GM03348 (cell line): ENCODE measurements around the gene ATG2B.
"Not testable (repeated sequence)": the region's sequence is repeated elsewhere in the genome, so short reads cannot be mapped to it uniquely, and the experiment has no call there.

Source experiments
- DNase-seq: peaks from one replicate; pipeline ENCODE4 v3.0.0; 2012; ENCODE audit warnings: low spot score

The ATG2B gene

DNA sequence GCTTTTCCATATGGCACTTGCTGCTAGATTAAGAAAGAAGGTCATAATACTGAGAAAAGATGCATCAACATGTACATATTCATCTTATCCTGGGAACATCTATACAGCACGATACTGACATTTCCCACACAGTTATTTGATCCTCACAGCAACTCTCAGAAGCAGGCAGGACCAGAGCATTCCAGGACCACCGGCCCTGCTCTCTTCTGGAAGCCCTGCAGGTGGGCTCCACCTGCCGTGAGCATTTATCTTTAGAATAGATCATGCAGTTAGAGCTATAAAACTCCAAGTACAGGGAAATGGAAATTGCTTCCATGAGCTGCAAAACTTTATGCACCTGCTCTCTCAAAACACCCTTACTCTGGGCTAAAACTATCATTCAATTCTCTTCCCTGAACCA, 112.7 kb downstream of the ATG2B start:
- no peak for DNase-seq

DNA sequence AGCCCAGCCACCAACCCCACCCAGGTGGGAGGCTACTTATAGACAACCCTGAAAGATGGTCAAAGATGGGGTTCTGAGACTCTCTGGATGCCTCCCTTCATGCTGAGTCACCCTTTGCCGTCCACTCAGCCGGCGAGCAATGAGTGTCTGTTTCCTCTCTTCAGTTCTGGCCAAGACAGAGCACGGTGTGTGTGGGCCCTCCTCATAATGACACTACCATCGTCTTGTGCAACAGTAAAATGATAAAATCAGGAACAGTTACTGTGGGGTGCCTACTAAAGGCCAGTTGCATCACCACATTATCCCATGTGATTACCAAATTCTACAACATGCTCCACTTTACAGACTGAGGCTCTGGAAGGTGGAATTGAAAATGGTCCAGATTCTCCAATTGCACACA, 114.1 kb downstream of the ATG2B start:
- DNase-seq, result peak; percentile 84

DNA sequence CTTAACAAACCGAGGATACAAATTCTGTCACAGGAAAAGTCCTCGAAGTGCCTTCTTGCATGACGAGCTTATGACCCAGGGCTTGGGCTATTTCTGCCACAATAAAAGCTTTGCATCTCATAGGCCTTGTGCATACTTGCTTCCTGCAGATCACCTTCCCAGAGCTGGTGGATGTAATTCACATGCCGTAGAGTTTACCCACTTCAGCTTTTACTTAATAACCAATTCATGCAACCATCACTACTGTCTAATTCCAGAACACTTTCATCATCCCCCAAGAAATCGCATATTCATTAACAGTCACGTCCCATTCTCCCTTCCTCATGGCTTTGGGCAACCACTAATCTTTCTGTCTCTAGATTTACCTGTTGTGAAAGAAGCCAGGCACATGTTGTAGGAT, 116.1 kb downstream of the ATG2B start:
- DNase-seq, result no peak

DNA sequence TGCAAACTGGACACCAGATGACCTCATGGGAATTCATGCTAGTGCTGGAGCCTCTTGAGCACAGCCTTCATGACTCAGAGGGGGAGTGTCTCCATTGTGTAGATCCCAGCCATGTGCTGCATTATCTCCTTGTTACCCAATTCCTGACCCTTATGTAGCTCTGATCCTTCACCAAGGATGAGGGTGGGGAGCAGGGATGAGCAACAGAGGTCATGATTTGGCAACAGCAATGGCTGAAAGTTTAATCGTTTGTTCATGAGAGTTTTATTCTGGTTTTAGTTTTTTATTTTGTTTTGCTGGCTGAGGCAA, 116.6 kb downstream of the ATG2B start:
- DNase-seq, result peak; percentile 92

DNA sequence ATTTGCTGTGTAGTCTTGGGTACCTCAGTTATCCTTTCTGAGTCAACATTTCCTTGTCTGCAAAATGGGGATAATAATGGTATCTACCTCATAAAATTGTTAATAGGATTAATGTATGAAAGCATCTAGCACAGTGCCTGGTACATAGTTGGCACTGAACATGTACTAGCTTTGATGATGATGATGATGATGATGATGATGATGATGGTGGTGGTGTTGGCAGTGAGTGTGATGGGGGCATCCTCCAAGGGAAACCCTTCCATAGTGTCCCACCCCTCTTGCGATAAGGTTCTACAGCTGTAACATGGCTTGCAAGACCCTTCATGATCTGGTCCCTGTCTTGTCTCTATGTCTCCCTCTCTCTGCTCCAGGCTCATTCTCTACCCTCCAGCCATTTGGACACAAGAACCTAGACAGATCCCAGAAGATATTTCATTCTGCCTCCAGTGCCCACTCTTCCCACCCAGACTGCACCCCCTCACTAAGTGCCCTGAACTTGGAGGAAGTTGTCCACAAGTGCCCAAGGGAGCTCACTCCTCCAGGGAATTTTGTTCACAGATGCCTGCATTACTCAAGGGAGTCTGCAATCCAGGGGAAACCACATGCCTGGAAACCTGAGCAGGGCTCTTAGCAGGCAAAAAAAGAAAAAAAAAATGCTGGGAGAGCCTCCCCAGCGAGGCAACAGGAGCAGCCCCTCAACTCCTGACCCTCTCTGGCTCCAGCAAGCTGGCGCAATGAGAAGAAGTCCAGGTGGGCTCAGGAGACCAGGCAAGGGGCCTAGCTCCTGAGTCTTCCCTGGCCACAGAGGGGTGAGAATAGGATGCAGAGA, 117.2 kb downstream of the ATG2B start:
- peak; percentile 67 for DNase-seq

DNA sequence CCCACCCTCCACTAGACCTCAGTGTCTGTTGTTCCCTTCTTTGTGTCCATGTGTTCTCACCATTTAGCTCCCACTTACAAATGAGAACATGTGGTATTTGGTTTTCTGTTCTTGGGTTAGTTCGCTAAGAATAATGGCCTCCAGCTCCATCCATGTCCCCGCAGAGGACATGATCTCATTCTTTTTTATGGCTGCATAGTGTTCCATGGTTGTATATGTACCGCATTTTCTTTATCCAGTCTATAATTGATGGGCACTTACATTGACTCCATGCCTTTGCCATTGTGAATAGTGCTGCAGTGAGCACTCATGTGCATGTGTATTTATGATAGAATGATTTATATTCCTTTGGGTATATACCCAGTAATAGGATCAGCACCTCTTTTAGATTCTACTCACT, 118.1 kb downstream of the ATG2B start:
- DNase-seq, result not testable (repeated sequence)

DNA sequence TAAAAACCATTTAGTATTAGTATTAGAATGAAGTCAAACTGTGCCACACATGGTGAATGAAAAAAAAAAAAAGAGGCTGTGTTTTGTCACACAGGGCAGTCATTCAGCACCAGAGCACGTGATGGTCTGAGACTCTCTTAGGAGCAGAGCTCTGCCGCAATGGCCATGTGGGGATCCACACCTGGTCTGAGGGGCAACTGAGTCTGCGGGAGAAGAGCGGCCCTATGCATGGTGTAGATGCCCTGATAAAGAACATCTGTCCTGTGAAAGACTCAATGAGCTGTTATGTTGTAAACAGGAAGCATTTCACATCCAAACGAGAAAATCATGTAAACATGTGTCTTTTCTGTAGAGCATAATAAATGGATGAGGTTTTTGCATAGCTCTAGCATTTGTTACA, 119.4 kb downstream of the ATG2B start:
- no peak for DNase-seq

DNA sequence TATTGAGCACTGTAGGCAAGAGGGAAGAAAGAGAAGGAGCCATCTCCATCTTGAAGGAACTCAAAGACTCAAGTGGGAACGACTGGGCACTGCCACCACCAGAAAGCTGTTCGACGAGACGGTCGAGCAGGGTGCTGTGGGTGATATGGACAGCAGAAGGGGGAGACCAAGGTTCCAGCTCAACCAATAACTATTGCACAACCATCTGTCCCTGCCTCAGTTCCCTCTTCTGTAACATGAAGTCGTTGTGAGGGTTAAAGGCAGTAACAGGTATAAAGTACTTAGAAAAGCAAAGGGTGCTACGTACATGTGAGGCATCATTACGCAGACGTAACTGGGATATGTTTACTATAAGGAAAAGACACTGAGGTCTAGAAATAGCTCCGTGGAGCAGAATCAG, 121.0 kb downstream of the ATG2B start:
- no peak for DNase-seq

DNA sequence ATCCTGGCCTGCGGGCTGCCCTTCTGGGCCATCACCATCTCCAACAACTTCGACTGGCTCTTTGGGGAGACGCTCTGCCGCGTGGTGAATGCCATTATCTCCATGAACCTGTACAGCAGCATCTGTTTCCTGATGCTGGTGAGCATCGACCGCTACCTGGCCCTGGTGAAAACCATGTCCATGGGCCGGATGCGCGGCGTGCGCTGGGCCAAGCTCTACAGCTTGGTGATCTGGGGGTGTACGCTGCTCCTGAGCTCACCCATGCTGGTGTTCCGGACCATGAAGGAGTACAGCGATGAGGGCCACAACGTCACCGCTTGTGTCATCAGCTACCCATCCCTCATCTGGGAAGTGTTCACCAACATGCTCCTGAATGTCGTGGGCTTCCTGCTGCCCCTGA, 122.5 kb downstream of the ATG2B start:
- no peak for DNase-seq

DNA sequence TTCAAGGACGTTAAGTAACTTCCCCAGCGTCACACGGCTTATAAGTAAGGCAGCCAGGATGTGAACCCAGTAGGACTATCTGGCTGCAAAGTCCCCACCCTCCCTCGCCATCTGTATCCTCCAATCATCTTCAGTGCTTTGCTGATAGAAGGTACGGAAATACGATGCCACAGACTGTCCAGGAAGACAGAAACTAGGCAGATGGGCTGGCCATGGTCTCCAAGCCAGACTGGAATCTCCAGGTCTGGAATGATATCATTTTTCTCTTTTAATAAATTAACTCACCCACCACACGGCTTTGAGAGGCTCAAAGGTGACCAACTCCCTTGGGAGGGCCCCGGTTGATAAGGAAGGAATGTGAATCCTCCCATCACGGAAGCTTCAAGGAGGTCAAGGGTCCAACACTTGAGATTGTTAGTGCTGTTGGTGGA, 123.4 kb downstream of the ATG2B start:
- no peak for DNase-seq

DNA sequence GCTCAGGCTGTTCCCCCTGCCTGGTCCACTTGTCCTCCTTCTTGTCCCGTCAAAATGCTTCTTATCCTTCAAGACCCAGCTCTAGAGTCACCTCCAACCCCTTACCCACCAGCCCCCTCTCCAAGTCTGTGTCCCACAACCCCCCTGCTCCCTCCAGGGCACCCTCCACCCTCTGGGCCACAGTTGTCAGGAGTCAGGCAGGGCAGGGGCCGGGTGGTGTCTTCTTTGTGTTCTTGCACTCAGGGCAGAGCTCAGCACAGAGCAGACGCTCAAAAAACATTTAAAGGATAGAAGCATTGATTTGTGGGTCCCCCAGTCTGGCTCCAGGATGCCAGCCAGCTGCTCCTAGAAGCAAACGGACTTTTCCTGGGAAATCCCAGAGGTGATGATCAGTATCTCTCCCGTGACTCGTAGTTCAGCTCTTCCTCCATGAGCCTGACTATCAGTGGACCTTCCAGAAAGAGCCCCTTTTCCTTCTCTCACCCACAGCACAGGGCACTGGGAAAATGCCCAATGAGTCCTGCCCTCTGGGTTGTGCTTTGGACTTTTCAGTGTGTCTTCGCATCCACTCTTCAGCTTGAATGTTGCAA, 124.4 kb downstream of the ATG2B start:
- DNase-seq, result no peak

DNA sequence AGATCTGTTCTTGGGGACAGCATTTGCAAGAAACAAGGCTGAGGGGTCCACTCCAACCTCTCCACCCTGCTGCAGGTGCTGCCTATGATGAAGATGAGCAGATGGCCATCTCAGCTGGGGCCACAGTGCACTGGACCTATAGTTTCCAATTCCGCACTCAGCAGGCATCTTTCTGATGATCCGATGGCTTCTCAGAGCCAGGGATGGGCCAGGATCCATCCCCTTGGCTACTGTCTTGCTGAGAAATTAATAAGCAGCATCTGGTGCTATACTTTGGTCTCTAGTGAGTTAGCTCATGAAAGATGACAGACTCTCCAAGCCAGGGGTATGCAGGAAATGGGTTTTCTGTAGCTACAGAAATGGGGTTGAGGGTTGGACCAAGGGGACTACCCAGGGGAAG, 125.5 kb downstream of the ATG2B start:
- DNase-seq, result no peak

DNA sequence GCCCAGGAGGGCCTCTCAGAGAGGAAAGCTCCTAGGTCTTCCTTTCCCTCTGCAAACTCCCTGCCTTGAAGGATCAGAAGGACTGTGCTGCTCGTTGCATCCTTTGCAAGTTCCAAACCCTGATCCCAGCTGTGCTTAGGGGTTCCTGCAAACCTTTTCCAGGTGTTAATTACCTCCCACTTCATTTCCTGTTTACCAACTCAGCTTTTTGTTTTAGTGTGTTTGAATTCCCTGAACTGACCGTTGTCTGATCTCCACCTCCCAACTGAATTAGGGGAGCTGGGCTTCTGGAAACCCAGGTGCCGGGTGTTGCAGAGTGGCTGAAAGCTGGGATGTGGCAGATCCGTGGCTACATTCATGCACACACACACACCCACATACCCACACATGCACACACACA, 127.7 kb downstream of the ATG2B start:
- no peak for DNase-seq

DNA sequence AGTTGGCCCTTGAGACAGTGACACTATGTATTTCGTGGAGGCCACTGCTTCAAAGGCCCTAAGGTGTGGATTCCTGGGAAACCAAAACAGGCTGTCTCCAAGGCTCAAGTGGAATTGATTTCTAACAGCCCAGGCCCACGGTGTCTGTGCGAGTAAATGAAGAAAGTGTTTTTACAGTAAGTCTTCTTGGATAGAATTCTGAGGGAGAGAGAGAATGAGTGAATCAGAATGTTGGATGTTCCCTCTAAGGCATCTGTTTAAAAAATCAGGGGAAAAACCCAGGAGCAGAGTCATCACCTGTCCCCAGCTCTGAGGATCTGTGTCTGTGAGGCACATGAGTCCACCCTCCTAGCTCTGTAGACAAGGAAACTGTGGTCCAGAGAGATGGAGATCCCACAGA, 129.5 kb downstream of the ATG2B start:
- DNase-seq, result no peak

DNA sequence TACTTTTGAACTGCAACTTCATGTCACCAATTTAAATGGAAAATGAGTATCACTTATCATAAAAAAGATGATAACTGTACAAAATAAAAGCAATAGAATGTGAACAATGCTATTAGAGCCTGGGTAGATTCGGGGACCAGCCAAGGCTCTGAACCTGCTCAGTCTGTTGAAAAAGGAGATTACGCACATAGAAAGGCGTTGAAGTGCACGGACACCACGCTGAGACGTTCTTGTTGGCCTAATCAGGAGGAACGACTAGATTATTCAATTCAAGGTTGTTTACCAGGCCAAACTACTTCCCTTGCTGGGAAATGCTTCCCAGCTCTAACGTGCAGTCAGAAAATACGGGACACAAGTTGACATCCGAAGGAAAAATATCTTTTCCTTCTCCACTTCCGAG, 130.6 kb downstream of the ATG2B start:
- no peak for DNase-seq

DNA sequence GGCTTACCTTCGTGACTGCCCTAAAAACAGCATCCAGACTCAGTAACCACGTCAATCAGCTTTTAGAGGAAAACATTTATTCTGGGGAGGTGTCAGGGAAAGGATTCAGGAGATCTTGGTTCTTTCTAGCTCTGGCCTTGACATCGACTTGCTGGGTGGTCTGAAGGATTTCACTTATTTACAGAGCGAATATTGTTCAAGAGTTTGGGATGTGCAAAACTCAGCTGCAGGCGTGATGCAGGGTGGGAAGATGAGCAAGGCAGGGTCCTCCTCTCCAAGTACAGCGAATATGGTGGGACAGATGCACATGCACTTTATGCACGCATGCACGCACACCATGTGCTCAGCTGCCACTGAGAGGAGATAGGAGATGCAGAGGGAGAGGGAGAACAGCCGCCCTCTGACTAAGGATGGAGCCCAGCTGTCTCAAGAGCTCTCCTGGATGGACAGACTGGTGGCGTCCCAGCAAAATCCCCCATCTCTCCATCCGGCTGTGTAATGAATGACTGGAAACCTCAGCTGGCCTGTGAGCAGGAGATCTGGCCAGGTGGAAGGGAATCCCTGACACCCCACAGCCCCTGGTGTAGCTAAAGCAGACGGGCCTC, 131.5 kb downstream of the ATG2B start:
- DNase-seq, result no peak

DNA sequence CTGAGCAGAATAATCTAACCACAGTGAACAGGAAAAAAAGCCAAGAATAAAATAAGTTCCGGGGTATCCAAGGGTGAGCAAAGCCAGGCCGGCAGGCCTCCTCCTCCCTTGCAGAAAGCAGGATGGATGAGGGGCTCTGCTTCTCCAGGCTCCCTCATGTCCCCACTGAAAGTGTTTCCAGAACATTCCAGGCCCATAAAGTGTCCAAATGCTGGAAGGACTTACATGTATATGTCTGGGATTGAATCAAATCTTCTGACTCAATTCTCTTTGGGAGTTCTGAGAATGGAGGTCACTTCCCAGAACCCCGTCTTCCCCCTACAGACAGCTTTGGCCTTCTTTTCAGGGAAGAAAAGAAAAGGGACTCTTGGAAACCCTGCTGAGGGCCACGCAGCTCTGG, 132.1 kb downstream of the ATG2B start:
- no peak for DNase-seq

DNA sequence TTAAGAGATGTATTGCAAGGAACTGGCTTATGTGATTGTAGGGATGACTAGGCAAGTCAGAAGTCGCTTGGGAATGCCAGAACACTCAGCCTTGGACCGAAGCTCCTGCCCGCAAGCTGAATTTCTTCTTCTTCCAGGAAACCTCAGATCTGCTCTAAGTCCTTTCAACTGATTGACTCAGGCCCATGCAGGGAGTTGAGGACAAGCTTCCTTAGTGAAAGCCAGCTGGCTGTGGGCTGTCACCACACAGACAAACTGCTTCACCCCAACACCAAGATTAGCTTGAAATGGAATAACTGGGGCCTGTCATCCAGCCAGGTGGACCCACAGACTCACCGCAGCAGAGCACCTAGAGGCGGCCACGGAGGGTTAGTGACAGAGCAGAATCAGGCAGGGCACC, 133.8 kb downstream of the ATG2B start:
- DNase-seq, result no peak
